ENCODE measurements around the gene EEIG1.

Gene EEIG1

GRCh38 chr9:128001151-128001778 lies 20.5 kb upstream of the EEIG1 start:
- no peak for DNase-seq (ENCODE audit: low spot score)

GRCh38 chr9:127999461-127999860 lies 18.7 kb upstream of the EEIG1 start:
- no peak for DNase-seq (ENCODE audit: low spot score)

DNA sequence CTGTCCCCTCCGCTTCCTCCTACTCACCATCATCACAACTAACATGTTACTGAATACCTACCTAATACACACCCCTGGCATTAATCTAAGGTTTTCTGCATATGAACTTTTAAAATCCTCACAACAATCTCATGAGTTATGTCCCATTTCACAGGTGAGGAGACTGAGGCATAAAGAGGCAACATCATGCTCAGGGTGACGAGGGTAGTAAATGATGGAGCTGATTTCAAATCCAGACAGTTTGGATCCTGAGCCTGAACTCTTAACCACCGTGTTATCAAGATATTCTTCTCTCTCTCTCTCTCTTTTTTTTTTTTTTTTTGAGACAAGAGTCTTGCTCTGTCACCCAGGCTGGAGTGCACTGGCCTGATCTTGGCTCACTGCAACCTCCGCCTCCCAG lies 12.9 kb upstream of the EEIG1 start:
- no peak for DNase-seq (ENCODE audit: low spot score)

DNA sequence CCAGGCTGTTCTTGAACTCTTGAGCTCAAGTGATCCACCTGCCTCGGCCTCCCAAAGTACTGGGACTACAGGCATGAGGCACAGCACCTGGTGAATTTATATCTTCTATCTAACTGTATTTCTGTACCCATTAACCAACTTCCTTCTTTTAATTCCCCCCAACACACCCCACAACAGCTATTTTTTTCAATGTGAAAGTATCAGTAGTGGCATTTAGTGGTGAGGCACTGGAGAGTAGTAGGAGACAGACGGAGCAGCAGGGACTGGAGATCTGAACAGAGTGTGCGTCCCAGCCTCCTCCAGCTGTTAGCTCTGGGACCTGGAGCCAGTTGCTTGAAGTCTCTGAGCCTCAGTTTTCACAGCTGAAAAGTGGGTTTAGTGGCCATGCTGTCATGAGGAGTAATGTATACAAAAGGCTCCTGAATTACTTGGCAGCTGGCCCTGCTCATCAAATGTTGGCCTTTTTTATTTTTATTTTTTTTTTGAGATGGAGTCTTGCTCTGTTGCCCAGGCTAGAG lies 11.0 kb upstream of the EEIG1 start:
- no peak for DNase-seq (ENCODE audit: low spot score)

DNA sequence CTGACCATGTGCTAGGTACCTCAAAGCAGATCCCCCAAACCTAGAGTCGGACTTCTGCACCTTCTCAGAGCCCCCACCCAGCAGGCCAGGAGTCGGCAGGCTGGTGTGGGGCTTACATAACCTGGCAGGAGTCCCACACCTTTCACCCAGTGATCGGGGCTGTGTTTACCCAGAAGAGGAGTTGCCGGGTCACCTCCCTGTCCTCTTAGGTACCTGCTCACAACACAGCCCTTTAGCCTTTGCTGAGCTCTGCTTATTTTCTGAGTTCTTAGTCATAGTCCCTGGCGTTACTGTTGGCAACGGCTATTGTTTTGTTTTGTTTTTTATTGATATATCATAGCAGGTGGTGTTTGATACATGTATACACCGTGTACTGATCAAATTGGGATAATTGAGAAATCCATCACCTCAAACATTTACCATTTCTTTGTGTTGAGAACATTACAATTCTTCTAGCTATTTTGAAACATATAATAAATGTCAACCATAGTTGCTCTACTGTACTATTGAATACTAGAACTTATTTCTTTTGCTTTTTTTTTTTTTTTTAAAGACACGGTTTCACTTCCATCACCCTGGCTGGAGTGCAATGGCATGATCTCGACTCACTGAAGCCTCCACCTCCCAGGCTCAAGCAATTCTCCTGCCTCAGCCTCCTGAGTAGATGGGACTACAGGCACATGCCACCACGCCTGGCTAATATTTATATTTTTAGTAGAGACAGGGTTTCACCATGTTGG lies 10.4 kb upstream of the EEIG1 start:
- DNase-seq (ENCODE audit: low spot score) = no peak

- no peak for DNase-seq (ENCODE audit: low spot score)
Measured at GRCh38 chr9:127990554-127990953, 9.8 kb upstream of the EEIG1 start.

GRCh38 chr9:127989094-127989493 lies 8.3 kb upstream of the EEIG1 start:
- DNase-seq (ENCODE audit: low spot score) = no peak

GRCh38 chr9:127987103-127987614 lies 6.4 kb upstream of the EEIG1 start:
- no peak for DNase-seq (ENCODE audit: low spot score)

DNA sequence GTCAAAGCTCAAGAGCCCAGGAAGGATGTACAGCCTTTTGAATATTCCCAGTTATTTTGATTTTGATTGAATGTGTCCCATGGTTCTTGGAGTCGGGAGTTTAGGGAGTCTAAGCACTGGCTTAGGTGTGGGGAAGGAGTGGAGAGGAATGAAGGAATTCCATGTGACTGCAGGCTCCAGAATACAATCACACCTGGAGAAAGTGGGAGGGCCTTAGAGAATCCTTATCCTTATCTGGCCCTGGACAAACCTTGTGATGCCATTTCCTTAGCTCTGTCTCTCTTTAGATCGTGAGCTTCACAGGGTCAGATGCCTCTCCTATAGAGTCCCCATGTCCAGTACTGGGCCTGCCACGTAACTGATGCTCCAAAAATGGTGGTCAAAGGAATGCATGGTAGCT lies 4.2 kb upstream of the EEIG1 start:
- no peak for DNase-seq (ENCODE audit: low spot score)

GRCh38 chr9:127983847-127984289 lies 3.1 kb upstream of the EEIG1 start:
- no peak for DNase-seq (ENCODE audit: low spot score)

DNA sequence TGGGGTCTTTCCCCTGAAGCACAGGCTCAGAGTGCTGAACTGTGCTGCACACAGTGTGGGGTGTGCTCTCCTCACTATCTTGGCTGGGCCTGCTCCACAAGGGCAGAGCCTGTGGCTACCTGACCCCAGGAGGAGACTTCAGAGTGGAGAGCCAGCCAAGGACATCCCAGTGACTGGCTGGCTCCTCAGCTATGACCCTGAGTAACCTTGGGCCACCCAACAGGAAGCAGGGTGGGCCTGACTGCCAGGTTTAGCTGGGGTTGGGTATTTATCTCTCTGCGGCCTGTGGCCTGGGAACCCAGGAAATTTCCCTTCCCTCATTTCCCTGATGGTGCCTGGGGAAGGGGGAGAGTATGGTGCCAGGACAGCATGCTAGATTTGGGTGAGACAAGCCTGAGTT lies 2.1 kb upstream of the EEIG1 start:
- no peak for DNase-seq (ENCODE audit: low spot score)

DNA sequence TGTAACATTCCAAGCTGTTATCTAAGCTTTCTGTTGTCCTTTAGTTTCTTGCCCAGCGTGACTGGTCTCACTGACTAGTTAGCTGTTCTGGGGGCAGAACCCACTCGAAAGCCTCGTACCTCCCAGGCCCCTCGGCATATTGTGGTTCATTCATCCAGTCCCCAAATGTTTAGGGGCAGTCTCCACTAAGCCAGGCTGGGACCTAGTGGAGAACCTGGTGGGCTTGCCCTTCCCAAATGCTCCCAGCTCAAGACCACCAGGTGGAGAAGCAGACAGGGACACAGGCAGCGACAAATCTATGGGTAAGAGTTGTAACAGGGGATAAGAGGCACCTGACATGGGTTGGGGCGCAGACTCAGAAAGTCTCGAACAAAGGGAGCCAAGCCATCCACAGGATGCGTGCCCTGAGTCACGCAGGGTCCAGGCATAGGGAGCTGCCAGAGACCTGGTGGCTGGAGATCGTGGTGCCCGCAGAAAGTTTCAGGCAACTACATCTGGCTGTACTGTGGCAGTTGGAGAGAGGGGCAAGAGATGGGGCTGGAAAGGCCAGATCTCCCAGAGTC lies 851 bp upstream of the EEIG1 start:
- DNase-seq (ENCODE audit: low spot score) = no peak

DNA sequence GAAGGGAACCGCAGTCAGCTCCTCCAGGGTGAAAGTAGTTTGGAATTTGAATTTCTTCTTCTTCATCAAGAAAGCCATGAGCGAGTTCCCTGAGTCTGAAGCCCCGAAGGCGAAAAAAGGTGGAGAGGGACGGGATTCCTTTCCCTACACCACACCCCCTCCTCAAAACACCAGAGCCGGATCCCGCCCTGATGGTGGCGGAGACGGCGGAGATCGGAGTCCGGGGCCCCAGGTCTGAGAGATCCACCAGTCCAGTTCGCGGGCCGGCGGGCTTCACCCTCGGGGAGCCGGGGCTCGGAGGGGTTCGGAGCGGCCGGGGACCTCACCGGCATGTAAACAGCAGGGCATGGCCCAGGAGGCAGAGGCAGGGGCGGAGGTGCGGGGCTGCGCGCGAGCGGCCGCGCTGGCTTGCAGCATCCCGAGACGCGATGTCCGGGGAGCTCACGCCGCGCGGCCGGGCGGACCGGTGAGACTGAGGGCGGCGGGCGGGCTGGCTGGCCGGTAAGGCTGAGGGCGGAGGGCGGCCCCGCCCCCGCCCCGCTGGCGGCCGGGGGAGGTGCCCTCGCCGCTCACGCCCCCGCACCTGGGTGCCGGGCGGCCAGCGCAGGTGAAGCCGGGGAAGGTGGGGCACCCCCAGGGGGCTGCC lies 606 bp downstream of the EEIG1 start:
- no peak for DNase-seq (ENCODE audit: low spot score)

GRCh38 chr9:127979333-127980059 lies 1.3 kb downstream of the EEIG1 start:
- peak; percentile 94 for DNase-seq (ENCODE audit: low spot score)

DNA sequence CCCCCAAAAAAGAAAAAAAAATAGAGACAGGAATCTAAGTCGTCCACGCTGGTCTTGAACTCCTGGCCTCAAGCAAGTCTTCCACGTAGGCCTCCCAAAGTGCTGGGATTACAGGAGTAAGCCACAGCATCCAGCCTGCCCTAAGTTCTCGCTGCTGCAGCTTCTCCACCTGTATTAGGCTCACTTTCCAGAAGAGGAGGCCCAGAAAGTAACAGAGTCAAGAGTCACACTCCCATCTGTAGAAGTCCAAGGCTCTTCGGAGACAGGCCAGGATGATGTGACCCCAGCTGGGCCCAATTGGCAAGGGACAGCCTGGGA lies 1.8 kb downstream of the EEIG1 start:
- DNase-seq (ENCODE audit: low spot score) = no peak

GRCh38 chr9:127977884-127978647 lies 2.7 kb downstream of the EEIG1 start:
- DNase-seq (ENCODE audit: low spot score) = no peak

DNA sequence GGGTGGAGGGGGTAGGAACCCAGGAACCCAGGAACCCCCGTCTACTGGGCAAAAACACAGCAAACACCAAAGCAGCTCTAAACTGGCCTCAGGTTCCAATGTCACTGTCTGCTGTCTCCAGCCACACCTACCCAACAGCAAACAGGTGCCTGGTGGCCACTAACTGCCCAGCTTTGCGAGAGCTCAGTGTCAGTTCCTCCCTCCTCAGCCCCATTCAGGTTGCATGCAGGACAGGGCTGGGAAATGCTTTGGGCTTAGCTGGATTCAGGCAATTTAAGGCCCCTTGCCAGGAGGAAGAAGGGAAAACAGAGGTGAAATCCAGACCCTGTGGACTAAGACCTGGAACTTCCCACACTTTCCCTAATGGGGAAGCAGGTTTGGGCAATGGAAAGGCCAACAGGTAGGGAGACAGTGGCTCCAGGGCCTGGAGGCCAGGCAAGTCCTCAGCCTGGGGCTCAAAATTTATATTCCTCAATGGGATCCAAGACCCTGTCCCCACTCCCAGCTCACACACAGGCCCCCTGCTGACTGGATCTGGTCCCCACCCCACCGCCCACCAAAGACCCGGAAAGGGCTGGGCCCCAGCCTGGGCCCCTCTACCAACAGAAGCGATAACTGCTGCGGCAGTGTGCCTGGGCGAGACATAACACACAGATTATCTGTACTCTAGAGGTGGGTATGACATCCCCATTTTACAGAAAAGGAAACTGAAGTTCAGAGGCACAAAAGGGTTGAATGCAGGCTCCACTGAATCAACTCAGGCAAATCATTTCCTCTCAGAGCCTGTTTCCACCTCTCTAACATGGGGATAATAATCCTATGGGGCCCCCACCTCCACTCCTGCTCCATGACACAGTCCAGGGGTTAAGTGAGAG lies 3.5 kb downstream of the EEIG1 start:
- DNase-seq (ENCODE audit: low spot score) = no peak

GRCh38 chr9:127976498-127976897 lies 4.3 kb downstream of the EEIG1 start:
- DNase-seq (ENCODE audit: low spot score) = no peak

- DNase-seq (ENCODE audit: low spot score) = peak; percentile 76
Measured at GRCh38 chr9:127975376-127976315, 5.1 kb downstream of the EEIG1 start.

All from Ammon's horn (tissue), 1 donor.